Measurements from ENCODE around the gene RNF215. TPM values are rescaled to one million over a fixed set of nuclear protein-coding genes. Genes with fewer than 3 reads are reported as not detected.
"Not testable (repeated sequence)": the region's sequence is repeated elsewhere in the genome, so short reads cannot be mapped to it uniquely, and the experiment has no call there.

Gene RNF215
- total RNA-seq, 1 experiment from 2014 or later, result 48.8 TPM

DNA sequence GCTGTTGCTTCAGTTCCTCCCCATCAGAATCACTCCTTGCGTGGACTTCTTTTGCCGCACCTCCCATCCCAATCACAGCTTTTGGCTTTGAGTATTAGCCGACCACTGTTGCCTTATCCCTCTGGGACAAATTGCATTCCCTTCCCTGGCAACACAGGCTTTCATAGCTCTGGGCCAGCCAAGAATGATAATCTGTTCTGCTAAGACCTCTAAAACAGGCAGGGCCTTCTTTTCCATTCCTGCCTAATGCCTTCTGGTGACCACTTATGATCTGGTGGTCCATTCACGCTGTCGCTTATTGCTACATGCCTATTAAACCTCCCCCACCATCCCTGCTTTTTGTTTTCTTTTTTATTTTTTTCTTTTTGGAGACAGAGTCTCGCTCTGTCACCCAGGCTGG, 19.2 kb upstream of the RNF215 start:
- TF ChIP-seq, protein P1, sequence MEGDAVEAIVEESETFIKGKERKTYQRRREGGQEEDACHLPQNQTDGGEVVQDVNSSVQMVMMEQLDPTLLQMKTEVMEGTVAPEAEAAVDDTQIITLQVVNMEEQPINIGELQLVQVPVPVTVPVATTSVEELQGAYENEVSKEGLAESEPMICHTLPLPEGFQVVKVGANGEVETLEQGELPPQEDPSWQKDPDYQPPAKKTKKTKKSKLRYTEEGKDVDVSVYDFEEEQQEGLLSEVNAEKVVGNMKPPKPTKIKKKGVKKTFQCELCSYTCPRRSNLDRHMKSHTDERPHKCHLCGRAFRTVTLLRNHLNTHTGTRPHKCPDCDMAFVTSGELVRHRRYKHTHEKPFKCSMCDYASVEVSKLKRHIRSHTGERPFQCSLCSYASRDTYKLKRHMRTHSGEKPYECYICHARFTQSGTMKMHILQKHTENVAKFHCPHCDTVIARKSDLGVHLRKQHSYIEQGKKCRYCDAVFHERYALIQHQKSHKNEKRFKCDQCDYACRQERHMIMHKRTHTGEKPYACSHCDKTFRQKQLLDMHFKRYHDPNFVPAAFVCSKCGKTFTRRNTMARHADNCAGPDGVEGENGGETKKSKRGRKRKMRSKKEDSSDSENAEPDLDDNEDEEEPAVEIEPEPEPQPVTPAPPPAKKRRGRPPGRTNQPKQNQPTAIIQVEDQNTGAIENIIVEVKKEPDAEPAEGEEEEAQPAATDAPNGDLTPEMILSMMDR (IDR thresholded peaks at IDR 0.05; ENCODE audit: unreplicated experiment), result no peak
- no peak overlapping the region for H3K4me3 Mint-ChIP-seq (ENCODE audit: low read depth, unreplicated experiment)
- BruUV-seq (replicated peaks), result no TSS peak
- peaks cover 47% of the 10 kb centered on the region for H3K36me3 Mint-ChIP-seq (ENCODE audit: insufficient read depth, unreplicated experiment)
- H3K27ac Mint-ChIP-seq (ENCODE audit: unreplicated experiment), result no peak overlapping the region
- H3K9me3 Mint-ChIP-seq (ENCODE audit: low read depth, unreplicated experiment), result no peaks in the 10 kb centered on the region
- H3K27me3 Mint-ChIP-seq (ENCODE audit: unreplicated experiment), result no peaks in the 10 kb centered on the region
- H3K4me1 Mint-ChIP-seq (ENCODE audit: low read depth, unreplicated experiment), result no peaks in the 10 kb centered on the region
- intact Hi-C loops (cut with micrococcal nuclease; ENCODE audit: unreplicated experiment), result no loop called here
- no peak for DNase-seq
- CTCF ChIA-PET, result no interaction called here

DNA sequence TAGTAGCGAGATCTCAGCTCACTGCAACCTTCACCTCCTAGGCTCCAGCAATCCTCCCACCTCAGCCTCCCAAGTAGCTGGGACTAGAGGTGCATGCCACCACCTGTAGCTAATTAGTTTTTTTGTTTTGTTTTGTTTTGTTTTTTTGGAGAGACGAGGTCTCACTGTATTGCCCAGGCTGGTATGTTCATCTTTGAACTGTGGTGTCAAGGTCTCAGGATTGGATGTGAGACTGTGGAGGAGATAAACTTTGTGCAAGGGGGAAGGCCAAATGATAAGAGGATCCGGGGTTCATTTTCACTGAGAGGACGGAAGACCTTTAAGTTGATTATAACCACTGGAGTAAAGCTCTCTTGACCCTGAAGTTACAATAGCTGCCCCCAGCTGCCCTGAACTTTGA, 18.5 kb upstream of the RNF215 start:
- H3K4me1 Mint-ChIP-seq (ENCODE audit: low read depth, unreplicated experiment), result no peaks in the 10 kb centered on the region
- H3K36me3 Mint-ChIP-seq (ENCODE audit: insufficient read depth, unreplicated experiment), result peaks cover 41% of the 10 kb centered on the region
- intact Hi-C loops (cut with micrococcal nuclease; ENCODE audit: unreplicated experiment), result no loop called here
- no TSS peak for BruUV-seq (replicated peaks)
- TF ChIP-seq, protein P1 (IDR thresholded peaks at IDR 0.05; ENCODE audit: unreplicated experiment), result no peak
- no peaks in the 10 kb centered on the region for H3K9me3 Mint-ChIP-seq (ENCODE audit: low read depth, unreplicated experiment)
- DNase-seq, result no peak
- no peaks in the 10 kb centered on the region for H3K27me3 Mint-ChIP-seq (ENCODE audit: unreplicated experiment)
- CTCF ChIA-PET, result no interaction called here
- H3K4me3 Mint-ChIP-seq (ENCODE audit: low read depth, unreplicated experiment), result no peak overlapping the region
- H3K27ac Mint-ChIP-seq (ENCODE audit: unreplicated experiment), result no peak overlapping the region

DNA sequence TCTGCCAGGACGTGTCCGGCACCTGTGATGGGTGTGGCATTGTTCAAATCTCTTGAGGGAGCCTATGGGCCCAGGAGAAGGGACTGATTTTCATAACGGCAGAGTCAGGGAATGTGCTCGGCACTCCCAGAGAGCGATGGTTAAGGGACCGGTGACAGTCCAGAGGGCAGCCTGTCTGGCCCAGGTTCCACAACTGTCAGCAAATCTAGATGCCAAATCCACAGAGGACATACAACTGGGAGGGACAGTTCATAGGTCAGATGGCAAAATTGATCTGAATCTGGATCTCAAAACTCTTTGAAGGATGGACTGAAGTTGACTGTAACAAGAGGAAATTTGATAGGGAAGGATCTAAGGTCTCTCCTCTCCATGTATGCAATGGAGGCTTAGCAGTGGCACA, 17.1 kb upstream of the RNF215 start:
- no TSS peak for BruUV-seq (replicated peaks)
- peaks cover 3% of the 10 kb centered on the region for H3K4me1 Mint-ChIP-seq (ENCODE audit: low read depth, unreplicated experiment)
- TF ChIP-seq, protein P1 (IDR thresholded peaks at IDR 0.05; ENCODE audit: unreplicated experiment), result no peak
- no peaks in the 10 kb centered on the region for H3K27me3 Mint-ChIP-seq (ENCODE audit: unreplicated experiment)
- no peaks in the 10 kb centered on the region for H3K9me3 Mint-ChIP-seq (ENCODE audit: low read depth, unreplicated experiment)
- CTCF ChIA-PET, result interaction anchor here (1.0 kb wide), 1 partner anchor 18 kb away, joined by 4 read pairs; no protein-coding TSS in a partner anchor
- intact Hi-C loops (cut with micrococcal nuclease; ENCODE audit: unreplicated experiment), result no loop called here
- DNase-seq, result no peak
- H3K36me3 Mint-ChIP-seq (ENCODE audit: insufficient read depth, unreplicated experiment), result peaks cover 33% of the 10 kb centered on the region
- H3K27ac Mint-ChIP-seq (ENCODE audit: unreplicated experiment), result no peak overlapping the region
- no peak overlapping the region for H3K4me3 Mint-ChIP-seq (ENCODE audit: low read depth, unreplicated experiment)

DNA sequence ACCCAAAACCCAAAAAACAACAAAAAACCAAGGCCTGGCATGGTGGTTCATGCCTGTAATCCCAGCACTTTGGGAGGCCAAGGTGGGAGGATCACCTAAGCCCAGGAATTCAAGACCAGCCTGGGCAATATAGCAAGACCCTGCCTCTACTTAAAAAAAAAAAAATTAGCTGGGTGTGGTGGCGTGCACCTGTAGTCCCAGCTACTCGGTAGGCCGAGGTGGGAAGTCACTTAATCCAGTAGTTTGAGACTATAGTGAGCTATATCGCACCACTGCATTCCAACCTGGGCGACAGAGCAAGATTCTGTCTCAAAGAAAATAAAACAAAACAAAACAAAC, 15.5 kb upstream of the RNF215 start:
- peaks cover 18% of the 10 kb centered on the region for H3K4me1 Mint-ChIP-seq (ENCODE audit: low read depth, unreplicated experiment)
- intact Hi-C loops (cut with micrococcal nuclease; ENCODE audit: unreplicated experiment); H3K9me3 Mint-ChIP-seq (ENCODE audit: low read depth, unreplicated experiment); BruUV-seq (replicated peaks); H3K4me3 Mint-ChIP-seq (ENCODE audit: low read depth, unreplicated experiment); DNase-seq; H3K27ac Mint-ChIP-seq (ENCODE audit: unreplicated experiment); H3K27me3 Mint-ChIP-seq (ENCODE audit: unreplicated experiment): not testable (repeated sequence)
- H3K36me3 Mint-ChIP-seq (ENCODE audit: insufficient read depth, unreplicated experiment), result peaks cover 36% of the 10 kb centered on the region
- CTCF ChIA-PET, result interaction anchor here (0.7 to 1.3 kb wide), 3 partner anchors 9 to 228 kb away, joined by 3 read pairs; no protein-coding TSS in a partner anchor

DNA sequence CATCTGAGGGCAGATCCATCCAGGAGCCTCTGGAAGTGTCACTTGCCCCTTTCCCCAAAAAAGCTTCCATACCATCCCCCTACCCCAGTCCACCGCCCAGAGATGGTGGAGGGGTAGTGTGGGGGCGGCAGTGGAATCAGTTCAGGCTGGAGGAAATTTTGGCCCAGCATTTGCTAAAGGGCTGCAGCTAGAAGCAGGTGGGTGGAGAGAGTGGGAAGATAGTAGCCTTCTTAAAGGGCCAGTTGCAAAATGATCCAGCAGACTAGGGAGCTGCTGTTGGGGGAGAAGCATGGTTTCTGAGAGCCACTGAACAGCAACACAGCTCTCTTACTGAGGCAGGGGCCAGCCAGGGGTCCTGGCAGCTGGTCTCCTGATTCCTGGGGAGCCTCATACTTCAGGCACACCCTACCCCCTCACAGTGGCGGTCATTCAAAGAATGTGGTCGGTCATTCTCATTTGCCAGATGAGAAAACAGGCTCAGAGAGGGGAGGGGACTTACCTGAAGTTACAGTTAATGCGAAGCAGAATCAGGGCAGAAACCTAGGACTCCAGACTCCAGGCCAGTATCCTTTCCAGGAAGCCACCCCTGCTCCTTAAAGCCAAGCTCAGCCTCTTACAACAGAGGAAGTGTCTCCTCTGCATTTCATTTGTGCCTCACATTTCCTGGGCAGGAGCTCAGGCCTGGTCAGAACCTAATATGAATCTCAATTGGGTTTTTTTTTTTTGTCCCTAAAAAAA, 15.0 kb upstream of the RNF215 start:
- intact Hi-C loops (cut with micrococcal nuclease; ENCODE audit: unreplicated experiment), result no loop called here
- DNase-seq, result no peak
- H3K4me1 Mint-ChIP-seq (ENCODE audit: low read depth, unreplicated experiment), result peaks cover 21% of the 10 kb centered on the region
- TF ChIP-seq, protein P1 (IDR thresholded peaks at IDR 0.05; ENCODE audit: unreplicated experiment), result no peak
- H3K36me3 Mint-ChIP-seq (ENCODE audit: insufficient read depth, unreplicated experiment), result peaks cover 41% of the 10 kb centered on the region
- no peak overlapping the region for H3K27ac Mint-ChIP-seq (ENCODE audit: unreplicated experiment)
- no TSS peak for BruUV-seq (replicated peaks)
- H3K4me3 Mint-ChIP-seq (ENCODE audit: low read depth, unreplicated experiment), result no peak overlapping the region
- CTCF ChIA-PET, result interaction anchor here (0.7 to 1.3 kb wide), 3 partner anchors 9 to 228 kb away, joined by 3 read pairs; no protein-coding TSS in a partner anchor
- H3K27me3 Mint-ChIP-seq (ENCODE audit: unreplicated experiment), result no peaks in the 10 kb centered on the region
- H3K9me3 Mint-ChIP-seq (ENCODE audit: low read depth, unreplicated experiment), result no peaks in the 10 kb centered on the region

DNA sequence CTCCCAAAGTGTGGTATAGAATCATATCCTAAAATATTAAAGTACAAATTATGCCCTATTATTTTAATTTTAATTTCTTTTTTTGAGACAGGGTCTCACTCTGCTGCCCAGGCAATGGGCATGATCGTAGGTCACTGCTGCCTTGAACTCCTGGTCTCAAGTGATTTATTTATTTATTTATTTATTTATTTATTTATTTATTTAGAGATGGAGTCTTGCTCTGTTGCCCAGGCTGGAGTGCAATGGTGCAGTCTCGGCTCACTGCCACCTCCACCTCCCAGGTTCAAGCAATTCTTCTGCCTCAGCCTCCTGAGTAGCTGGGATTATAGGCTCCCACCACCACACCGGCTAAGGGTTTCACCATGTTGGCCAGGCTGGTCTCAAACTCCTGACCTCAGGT, 13.8 kb upstream of the RNF215 start:
- BruUV-seq (replicated peaks); intact Hi-C loops (cut with micrococcal nuclease; ENCODE audit: unreplicated experiment); H3K4me3 Mint-ChIP-seq (ENCODE audit: low read depth, unreplicated experiment); CTCF ChIA-PET; H3K9me3 Mint-ChIP-seq (ENCODE audit: low read depth, unreplicated experiment); H3K27ac Mint-ChIP-seq (ENCODE audit: unreplicated experiment); DNase-seq; H3K27me3 Mint-ChIP-seq (ENCODE audit: unreplicated experiment): not testable (repeated sequence)
- peaks cover 53% of the 10 kb centered on the region for H3K36me3 Mint-ChIP-seq (ENCODE audit: insufficient read depth, unreplicated experiment)
- H3K4me1 Mint-ChIP-seq (ENCODE audit: low read depth, unreplicated experiment), result peaks cover 21% of the 10 kb centered on the region

Data from Calu3 (cell line).